ENCODE measurements around the gene IL1RL2. TPM values are rescaled to one million over a fixed set of nuclear protein-coding genes. Genes with fewer than 3 reads are reported as not detected.

IL1RL2 gene
- total RNA-seq (2014; rRNA removed; shearing (Covaris generic); ENCODE audit: low replicate concordance) = not detected in 2 replicates

DNA sequence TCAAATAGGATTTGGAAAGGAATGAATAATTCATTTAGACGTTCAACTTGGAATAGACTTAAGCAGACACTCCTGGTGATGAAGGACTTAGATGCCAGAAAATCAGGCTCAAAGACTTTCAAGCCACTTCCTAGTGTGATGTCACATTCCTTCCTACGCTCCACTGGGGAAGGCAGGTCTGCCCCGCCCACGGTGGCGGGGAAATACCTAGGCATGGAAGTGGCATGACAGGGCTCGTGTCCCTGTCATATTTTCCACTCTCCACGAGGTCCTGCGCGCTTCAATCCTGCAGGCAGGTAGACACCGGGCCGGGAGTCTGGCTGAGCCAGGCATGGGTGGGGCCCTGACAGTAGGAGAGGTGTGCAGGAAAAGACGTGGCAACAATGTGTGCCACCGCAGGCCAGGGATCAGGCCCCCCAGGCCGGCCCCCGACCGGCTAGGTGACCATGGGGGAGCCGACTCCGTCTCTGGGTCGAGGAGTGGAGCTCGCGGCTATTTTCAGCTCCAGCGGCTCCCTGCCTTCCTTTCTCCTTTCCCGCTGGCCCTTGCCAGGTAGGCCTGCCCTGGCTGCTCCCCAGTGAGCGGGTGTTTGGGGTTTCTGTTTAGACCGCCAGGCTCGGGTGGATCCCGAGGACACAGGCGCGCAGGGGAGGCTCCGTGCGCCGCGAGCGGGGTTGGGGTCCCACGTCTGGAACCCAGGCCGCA is at the start of gene IL1RL2:
TSS of gene IL1RL2 (plus strand) at position 233 of the 705 bp plus-strand sequence. CDS start 845 bp downstream, outside the sequence.
- no peaks in the 10 kb centered on the region for H3K9me3 ChIP-seq
- no peak within 1 kb of the TSS for H3K4me3 ChIP-seq
- DNase-seq = no peak
- H3K27me3 ChIP-seq = no peaks in the 10 kb centered on the region
- H3K36me3 ChIP-seq = no peaks in the 10 kb centered on the region

DNA sequence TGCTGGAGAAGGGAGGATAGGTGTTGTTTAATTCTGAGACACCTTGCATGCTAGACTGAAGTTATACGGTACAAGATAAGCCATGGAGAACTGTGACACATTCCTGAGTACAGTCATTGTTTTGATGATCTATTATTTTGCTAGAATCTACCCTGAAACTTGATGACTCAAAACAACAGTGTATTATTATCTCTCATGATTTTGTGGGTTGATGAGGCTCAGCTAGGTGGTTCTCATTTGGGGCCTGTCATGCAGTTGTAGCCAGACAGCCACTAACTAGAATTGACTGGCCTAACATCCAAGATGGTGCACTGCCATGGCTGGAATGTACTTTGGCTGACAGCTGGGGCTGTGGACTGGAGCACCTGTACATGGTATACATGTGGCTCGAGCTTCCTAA is 49.7 kb upstream of the IL1RL2 start:
- no peaks in the 10 kb centered on the region for H3K9me3 ChIP-seq
- no peaks in the 10 kb centered on the region for H3K27me3 ChIP-seq
- H3K4me3 ChIP-seq = no peak overlapping the region
- no peak for DNase-seq
- no peaks in the 10 kb centered on the region for H3K36me3 ChIP-seq

DNA sequence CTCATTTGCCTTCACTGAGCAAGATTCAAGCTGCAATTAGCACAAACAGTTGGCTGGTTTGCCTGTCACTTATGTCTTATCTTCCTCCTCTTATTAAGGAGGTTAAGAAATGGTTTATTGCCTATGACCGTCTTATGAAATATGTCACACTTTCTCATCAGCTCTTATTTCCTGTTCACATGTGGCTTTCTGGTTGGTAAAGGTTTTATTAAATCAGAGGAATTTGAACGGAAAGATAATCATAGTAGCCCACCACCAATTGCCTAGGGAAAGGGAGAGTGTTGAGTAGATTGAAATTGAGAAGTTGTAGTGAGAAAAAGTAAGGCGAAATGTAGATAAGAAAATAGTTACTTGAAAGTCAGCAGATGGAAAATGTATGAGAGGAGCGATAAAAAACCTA is 48.5 kb upstream of the IL1RL2 start:
- Histone ChIP-seq H3K4me3 (no peak overlapping the region), H3K36me3 (no peaks in the 10 kb centered on the region; the same call in 1 of the 2 replicates), H3K27me3 (no peaks in the 10 kb centered on the region), H3K9me3 (no peaks in the 10 kb centered on the region)
- DNase-seq = no peak

DNA sequence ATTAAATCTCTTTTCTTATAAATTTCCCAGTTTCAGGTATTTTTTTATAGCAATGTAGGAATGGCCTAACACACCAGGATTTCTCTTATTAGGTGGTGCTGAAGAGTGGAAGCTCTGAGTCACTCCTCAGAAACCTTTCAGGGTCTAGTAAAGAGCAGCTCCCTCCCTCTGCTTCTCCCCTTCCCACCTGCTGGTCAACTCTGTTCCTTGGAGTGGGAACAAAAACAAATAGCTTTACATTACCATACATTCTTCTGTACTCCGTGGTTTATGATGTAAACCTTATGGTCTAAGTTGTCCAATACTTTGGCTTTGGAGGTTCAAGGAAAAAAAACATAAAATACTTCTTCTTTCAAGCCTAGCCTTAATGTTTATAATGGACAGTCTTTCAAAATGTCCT is 47.0 kb upstream of the IL1RL2 start:
- Histone ChIP-seq H3K4me3 (no peak overlapping the region), H3K27me3 (no peaks in the 10 kb centered on the region), H3K9me3 (0 out of 2 replicates have a peak, but pooled peaks cover 5% of the 10 kb centered on the region), H3K36me3 (peaks cover 8% of the 10 kb centered on the region; the same call in 1 of the 2 replicates)
- DNase-seq = no peak

DNA sequence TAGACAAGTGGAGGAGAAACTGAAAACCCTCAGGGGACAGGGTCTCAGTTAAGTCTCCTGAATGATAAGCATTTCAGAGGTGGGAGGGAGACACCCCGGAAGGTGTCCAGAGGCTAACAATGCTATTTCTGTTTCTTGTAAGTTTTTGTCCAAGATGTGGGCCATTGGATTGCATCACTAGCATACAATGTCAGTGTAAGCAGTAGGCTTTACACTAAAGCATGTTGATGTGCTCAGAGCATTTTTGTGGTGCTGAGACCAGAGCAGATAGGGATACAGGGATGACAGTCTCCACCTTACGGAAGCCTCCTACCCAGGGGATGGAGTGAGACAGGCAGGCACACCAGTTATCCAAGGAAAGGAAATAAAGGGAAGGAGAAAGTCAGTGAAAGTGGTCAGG is 46.4 kb upstream of the IL1RL2 start:
- no peak for DNase-seq
- peaks cover 8% of the 10 kb centered on the region for H3K9me3 ChIP-seq
- H3K4me3 ChIP-seq = no peak overlapping the region
- no peaks in the 10 kb centered on the region for H3K27me3 ChIP-seq
- H3K36me3 ChIP-seq = peaks cover 12% of the 10 kb centered on the region; the same call in 1 of the 2 replicates

DNA sequence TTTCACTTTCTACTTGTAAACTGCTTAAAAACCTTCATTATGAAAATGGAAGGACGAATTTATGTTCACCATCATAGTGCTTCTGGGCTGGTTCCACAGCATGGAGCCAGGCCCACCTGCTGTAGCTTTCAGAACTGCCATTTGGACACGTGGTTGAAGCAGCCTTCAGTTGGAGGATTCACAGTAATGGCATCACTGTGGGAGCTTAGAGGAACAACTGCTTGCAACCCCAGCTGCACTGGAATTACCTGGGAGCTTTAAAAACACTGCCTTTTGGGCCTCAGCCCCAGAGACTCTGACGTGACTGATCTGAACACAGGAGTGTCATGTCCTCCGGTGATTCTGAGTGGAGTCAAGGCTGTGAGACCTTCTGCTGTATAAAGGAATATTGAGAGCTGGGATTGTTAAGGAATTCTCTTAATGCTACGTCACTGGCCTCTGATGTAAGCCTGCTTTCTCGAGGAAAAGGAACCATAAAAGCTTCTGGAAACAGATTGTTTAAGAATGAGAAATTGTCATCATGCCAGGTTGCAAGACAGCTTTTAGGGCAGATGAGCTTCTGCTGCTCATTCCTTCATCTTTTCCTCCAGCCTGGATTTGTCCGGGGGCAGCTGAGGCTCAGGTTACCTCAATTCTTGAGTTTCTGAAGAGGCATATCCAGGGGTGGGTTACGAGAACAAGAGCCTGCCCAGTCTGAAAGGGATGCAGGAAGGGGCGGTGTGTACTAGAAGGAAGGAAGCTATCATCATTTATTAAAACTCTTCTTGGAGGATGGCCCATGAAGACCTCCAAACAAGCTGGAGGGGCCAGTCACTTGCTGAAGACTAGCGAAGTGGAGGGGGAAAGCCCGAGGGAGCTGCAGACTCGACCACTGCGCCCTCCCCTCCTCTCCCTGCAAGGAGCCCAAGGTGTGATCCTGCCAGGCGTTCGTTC is 45.5 kb upstream of the IL1RL2 start:
- Histone ChIP-seq H3K9me3 (peaks cover 12% of the 10 kb centered on the region), H3K36me3 (peaks cover 17% of the 10 kb centered on the region; the same call in 1 of the 2 replicates), H3K4me3 (no peak overlapping the region), H3K27me3 (no peaks in the 10 kb centered on the region)
- DNase-seq = no peak

DNA sequence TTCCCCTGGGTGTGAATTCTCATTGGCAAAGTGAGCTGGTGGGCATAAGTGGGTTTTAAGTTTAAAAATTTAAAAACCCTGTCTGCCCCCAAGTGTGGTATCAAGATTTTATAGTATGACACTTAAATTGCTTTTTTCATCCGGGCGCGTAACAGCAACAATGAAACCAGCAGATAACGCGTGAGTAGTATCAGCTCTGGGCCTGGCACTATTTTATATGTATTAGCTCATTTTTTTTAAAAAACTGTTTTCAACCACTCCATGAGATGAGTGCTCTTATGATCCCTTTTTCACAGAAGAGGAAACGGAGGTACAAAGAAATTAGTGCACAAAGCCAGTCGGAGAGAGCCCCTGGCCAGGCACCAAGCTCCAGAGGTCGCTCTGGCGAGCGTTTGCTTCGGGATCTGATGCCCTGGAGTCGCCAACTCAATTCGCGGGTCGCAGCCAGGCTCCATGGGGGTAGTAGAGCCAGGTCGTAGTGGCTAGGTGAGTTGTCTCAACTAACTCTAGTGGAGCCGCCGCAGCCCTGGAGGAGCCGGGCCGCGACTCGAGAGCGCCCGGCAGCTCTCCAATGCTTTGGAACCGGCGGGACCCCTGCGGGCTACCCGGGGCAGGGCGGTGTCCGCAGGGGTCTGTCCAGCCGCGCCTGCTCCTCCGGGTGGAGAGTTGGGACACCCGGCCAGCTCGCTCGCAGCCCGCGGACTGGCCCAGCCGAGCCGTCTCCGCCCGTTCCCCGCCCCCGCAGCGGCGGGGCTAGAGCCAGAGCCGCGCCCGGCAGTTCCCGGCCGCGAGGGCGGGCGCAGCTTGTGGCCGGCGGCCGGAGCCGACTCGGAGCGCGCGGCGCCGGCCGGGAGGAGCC is 44.6 kb upstream of the IL1RL2 start, which contains the start of gene IL1R1:
TSS of gene IL1R1 (plus strand) at position 777 of the 859 bp plus-strand sequence. CDS start 14,979 bp downstream, outside the sequence.
- DNase-seq = peak; percentile 84

DNA sequence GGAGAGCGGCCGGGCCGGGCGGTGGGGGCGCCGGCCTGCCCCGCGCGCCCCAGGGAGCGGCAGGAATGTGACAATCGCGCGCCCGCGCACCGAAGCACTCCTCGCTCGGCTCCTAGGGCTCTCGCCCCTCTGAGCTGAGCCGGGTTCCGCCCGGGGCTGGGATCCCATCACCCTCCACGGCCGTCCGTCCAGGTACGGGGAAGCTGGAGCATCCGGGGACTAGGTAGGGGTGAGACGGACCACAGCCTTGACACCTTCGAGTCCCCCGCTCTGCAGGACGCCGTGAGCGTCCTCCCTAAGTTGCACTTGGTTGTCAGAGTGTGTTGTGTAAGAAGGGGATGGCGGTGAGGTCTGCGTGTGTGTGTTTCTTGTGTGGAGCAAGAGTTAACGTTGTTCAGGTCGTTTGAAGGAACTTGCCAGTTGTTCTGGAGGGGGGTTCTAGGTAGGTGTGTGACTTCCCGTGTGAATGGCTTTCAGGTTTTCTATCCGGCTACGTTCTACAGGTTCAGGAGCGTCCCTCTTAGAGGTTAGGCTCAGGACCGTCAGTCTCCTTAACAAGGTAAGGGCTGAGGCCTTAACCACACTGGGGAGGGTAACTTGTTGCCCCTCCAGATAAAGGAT is 43.9 kb upstream of the IL1RL2 start:
- no peaks in the 10 kb centered on the region for H3K27me3 ChIP-seq
- H3K36me3 ChIP-seq = peaks cover 17% of the 10 kb centered on the region; the same call in 1 of the 2 replicates
- peaks cover 16% of the 10 kb centered on the region for H3K9me3 ChIP-seq
- peak overlapping the region; percentile 50 for H3K4me3 ChIP-seq
- DNase-seq = no peak

More for the DNA sequence above, 44.6 kb upstream of the IL1RL2 start, which contains the start of gene IL1R1:
- Histone ChIP-seq H3K36me3 (peaks cover 17% of the 10 kb centered on the region; the same call in 1 of the 2 replicates), H3K4me3 (peak within 1 kb of the TSS; percentile 50), H3K9me3 (peaks cover 16% of the 10 kb centered on the region), H3K27me3 (no peaks in the 10 kb centered on the region)

DNA sequence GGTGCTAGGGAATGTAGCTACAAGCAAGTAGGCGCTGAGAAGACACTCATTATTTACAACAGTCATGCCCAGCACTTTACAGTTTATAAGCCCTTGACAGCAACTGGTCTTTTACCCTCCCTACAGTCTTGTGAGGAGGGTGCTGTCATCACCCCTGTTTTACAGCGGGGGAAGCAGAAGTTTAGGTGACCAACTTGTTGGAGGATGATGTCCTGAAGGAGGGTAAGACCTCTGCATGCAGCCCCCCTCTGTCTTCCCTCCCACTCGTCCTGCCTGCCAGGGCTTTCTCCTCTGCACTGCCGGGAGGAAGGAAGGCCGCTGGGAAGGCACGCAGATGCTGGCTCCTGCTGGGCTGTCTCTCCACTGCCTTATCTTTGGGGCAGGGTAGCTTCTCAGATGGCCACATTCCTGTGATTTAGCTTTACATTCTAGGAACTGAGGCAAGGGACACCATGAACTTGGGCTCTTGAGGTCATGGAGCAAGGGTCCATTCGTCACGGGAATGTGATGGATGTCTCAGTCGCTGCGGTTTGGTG is 43.3 kb upstream of the IL1RL2 start:
- Histone ChIP-seq H3K9me3 (peaks cover 16% of the 10 kb centered on the region), H3K4me3 (peak overlapping the region; percentile 50), H3K36me3 (peaks cover 17% of the 10 kb centered on the region; the same call in 1 of the 2 replicates), H3K27me3 (no peaks in the 10 kb centered on the region)
- DNase-seq = no peak

DNA sequence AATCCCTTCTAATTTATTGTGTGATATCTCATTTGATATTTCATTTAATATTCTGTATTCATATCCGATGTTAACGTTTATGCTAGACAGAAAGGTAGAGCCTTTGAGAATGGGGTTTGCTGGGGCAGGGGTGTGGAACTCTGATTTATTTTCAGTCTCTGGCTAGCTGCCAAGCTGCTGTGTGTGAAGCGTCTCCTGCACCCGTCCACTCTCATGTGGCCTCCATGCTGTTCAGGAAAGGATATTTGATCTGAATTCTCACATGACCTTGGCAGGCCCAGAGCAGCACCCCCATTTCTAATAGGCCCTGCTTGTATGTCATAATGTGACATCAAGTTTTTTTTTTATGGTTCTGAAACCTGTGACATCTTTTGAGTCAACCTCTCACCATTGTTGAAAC is 42.7 kb upstream of the IL1RL2 start:
- H3K27me3 ChIP-seq = no peaks in the 10 kb centered on the region
- no peak for DNase-seq
- peaks cover 16% of the 10 kb centered on the region for H3K9me3 ChIP-seq
- no peak overlapping the region for H3K4me3 ChIP-seq
- H3K36me3 ChIP-seq = peaks cover 17% of the 10 kb centered on the region; the same call in 1 of the 2 replicates

DNA sequence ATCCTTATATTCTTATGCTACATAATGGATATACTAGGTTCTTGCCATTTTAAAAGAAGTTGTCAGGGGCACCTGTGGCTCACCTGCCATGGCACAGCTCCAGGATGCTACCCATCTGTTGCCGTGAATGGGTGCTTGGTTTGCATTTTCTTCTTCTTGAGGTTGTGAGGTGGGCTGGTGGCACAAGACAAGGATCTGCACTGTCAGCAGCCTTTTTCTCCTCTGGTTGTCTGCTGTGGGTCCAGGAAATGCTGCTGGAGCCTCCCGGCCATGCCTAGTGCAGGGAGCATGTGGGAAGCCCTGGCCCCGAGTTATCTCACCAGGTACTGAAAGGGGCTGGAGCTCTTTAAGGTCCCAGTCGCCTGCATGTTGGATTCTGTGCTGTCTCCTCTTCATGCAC is 41.7 kb upstream of the IL1RL2 start:
- Histone ChIP-seq H3K27me3 (no peaks in the 10 kb centered on the region), H3K9me3 (peaks cover 16% of the 10 kb centered on the region), H3K4me3 (no peak overlapping the region), H3K36me3 (peaks cover 17% of the 10 kb centered on the region; the same call in 1 of the 2 replicates)
- DNase-seq = no peak

DNA sequence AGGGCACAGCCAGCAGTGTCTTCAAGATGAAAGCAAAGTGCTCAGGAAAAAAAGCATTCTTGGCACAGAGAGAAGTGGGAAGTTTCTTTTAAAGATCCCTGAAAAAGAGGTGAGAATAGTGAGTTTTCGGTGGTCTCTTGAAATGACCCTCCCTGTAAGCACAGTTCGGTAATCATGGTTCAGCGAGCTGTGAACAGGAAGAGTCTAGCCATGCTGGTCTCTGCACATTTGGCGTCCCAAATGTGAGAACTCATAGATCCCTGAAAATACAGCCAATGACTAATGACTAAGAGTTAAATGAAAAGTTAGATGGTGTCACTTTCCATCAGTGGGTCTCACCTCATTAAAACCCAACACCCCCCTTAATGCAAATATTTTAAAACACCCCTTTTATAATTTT is 40.9 kb upstream of the IL1RL2 start:
- H3K27me3 ChIP-seq = no peaks in the 10 kb centered on the region
- peaks cover 17% of the 10 kb centered on the region; the same call in 1 of the 2 replicates for H3K36me3 ChIP-seq
- H3K4me3 ChIP-seq = no peak overlapping the region
- peaks cover 16% of the 10 kb centered on the region for H3K9me3 ChIP-seq
- DNase-seq = no peak

DNA sequence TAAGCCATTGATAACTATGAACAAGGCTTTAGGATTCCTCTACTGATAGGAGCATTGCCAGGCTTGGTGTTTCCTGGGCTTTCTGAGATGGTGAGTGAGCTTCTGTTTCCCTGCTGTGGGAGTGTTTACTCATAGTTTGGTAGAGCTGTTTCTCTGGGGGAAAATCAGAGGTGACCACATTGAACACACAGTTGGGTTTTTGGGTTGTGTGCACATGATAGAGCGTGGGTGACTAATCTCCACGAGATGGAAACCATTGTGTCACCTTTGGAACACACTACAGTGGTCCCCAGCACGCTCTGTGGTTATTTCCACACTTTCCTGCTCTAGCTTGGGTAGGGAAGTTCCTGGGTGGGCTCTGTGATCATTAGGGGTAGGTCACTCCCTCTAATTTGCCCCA is 38.9 kb upstream of the IL1RL2 start:
- Histone ChIP-seq H3K9me3 (peaks cover 16% of the 10 kb centered on the region), H3K4me3 (no peak overlapping the region), H3K36me3 (peaks cover 17% of the 10 kb centered on the region; the same call in 1 of the 2 replicates), H3K27me3 (no peaks in the 10 kb centered on the region)
- no peak for DNase-seq

DNA sequence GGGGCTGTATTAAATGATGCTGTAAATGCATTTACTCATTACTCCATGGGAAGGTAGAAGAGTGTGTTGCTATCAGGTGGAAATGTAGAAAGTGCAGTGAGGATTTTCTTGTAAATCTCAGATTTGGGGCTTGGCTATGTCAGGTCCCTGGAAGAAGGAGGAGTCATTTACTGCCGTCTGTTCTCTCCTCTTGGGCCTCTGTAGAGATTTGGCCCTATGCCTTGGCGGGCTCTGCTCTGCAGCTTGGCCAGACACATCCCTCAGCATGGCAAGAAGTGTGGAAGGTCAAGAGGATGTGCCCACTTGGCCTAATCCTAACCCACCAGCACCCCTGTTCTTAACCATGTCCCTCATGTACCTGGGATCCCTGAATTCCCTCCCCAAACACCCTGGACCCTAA is 37.6 kb upstream of the IL1RL2 start:
- Histone ChIP-seq H3K4me3 (no peak overlapping the region), H3K9me3 (peaks cover 14% of the 10 kb centered on the region), H3K27me3 (no peaks in the 10 kb centered on the region), H3K36me3 (peaks cover 12% of the 10 kb centered on the region; the same call in 1 of the 2 replicates)
- no peak for DNase-seq

DNA sequence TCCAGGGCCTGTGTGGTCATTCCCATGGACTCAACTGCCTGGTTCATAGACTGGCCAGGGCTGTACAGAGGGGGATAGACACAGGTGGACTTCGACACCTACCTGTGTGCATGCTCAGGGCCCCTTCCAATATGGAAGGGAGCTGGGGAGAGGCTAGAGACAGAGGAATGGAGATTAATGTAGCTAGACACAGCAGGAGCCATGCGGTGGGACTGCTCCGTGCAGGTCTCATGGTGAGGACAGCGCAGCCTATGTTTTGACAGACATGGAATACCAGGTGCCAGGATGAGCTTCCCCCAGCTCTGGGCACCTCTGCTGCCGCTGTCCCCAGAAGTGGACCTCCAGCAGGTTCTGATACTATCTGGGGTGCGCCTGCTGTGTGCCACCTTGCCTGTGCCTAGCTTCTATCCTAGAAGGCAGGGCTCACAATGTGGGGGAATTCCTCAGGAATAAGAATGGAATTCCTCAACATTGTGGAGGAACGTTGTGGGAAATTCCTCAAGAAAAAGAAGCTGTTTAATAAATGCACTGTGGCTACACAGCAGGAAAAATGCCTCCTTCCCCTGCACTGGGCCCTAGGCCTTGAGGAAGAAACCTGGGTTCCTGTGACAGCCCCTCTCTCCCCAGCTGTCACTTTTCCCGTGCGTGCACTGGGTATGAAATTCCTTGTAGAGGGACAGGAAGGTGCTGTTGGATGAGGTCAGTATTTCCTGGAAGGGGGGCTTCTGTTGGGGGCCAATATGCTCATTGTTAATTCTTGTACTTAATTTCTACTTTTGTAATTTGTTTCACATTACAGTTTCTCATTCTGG is 37.0 kb upstream of the IL1RL2 start:
- H3K36me3 ChIP-seq = peaks cover 11% of the 10 kb centered on the region
- H3K9me3 ChIP-seq = peaks cover 11% of the 10 kb centered on the region

More for the DNA sequence above, 37.0 kb upstream of the IL1RL2 start:
- no peak overlapping the region for H3K4me3 ChIP-seq
- H3K27me3 ChIP-seq = no peaks in the 10 kb centered on the region
- DNase-seq = no peak
